IgD-negative memory B cell (primary cell): ENCODE measurements around the gene TPBGL. TPM values are rescaled to one million over a fixed set of nuclear protein-coding genes. Genes with fewer than 3 reads are reported as not detected.
A peak's percentile ranks its signal among the peaks of the same experiment; 100 is the strongest.

Experiments used
- H3K27ac Mint-ChIP-seq, 3 donors: one replicate each; pipeline ENCODE4 v1.8.0; 2020 to 2022; ENCODE audit warnings: mild to moderate bottlenecking in 3 of 3, mixed read lengths in 3 of 3, moderate library complexity in 1 of 3
- H3K27me3 Mint-ChIP-seq: one replicate; pipeline ENCODE4 v1.8.0; 2021; ENCODE audit warnings: mixed read lengths
- H3K36me3 Mint-ChIP-seq: one replicate; pipeline ENCODE4 v1.8.0; 2020; ENCODE audit warnings: mild to moderate bottlenecking, mixed read lengths
- H3K4me1 Mint-ChIP-seq, 3 donors: one replicate each; pipeline ENCODE4 v1.8.0; 2020 to 2022; ENCODE audit warnings: mixed read lengths in 3 of 3, mild to moderate bottlenecking in 1 of 3
- H3K4me3 Mint-ChIP-seq, 4 donors: one replicate each; pipeline ENCODE4 v1.8.0; 2020 to 2022; ENCODE audit warnings: mild to moderate bottlenecking in 4 of 4, mixed read lengths in 4 of 4, moderate library complexity in 3 of 4
- H3K9me3 Mint-ChIP-seq, 3 donors: one replicate each; pipeline ENCODE4 v1.8.0; 2020 to 2021; ENCODE audit warnings: mixed read lengths in 3 of 3, mild to moderate bottlenecking in 1 of 3
- polyA plus RNA-seq: library from polyadenylated mRNA; unstranded; fragments of 300-500 nt; fragmentation: Illumina TruSeq; gene quantifications from one replicate; pipeline ENCODE4 v1.2.3, GENCODE V29; 2021

TPBGL gene
- not detected for polyA plus RNA-seq

- peaks cover 0 to 6% (median 2%) of the 10 kb centered on the region in 3 donors for H3K4me1 Mint-ChIP-seq
- H3K27ac Mint-ChIP-seq: no peak within 1 kb of the TSS
- no peaks in the 10 kb centered on the region for H3K36me3 Mint-ChIP-seq
- peaks cover 53% of the 10 kb centered on the region for H3K27me3 Mint-ChIP-seq
- H3K4me3 Mint-ChIP-seq: peak within 1 kb of the TSS in 3 of 4 donors; percentile 34 to 83 (median 78)
- H3K9me3 Mint-ChIP-seq: no peaks in the 10 kb centered on the region
Measured at GRCh38 chr11:75240311-75241035, at the start of gene TPBGL. Gene TPBGL, plus strand, starts transcription at chr11:75240774. Its CDS starts 276 bp downstream, at chr11:75241050.

GRCh38 chr11:75191330-75191717, 49.2 kb upstream of the TPBGL start:
- Mint-ChIP-seq H3K9me3 (no peaks in the 10 kb centered on the region), H3K27ac (no peak overlapping the region), H3K4me3 (no peak overlapping the region), H3K36me3 (no peaks in the 10 kb centered on the region), H3K4me1 (no peaks in the 10 kb centered on the region), H3K27me3 (peaks cover 1% of the 10 kb centered on the region)

GRCh38 chr11:75193271-75193670, 47.3 kb upstream of the TPBGL start:
- peak overlapping the region in 1 of 3 donors; percentile 50 for H3K27ac Mint-ChIP-seq

GRCh38 chr11:75193711-75194110, 46.9 kb upstream of the TPBGL start:
- no peak overlapping the region for H3K4me3 Mint-ChIP-seq
- H3K36me3 Mint-ChIP-seq: no peaks in the 10 kb centered on the region
- H3K9me3 Mint-ChIP-seq: no peaks in the 10 kb centered on the region
- peaks cover 1% of the 10 kb centered on the region for H3K27me3 Mint-ChIP-seq
- no peak overlapping the region for H3K27ac Mint-ChIP-seq
- H3K4me1 Mint-ChIP-seq: no peaks in the 10 kb centered on the region

More at GRCh38 chr11:75193271-75193670, 47.3 kb upstream of the TPBGL start:
- H3K9me3 Mint-ChIP-seq: no peaks in the 10 kb centered on the region
- no peak overlapping the region for H3K4me3 Mint-ChIP-seq
- no peaks in the 10 kb centered on the region for H3K4me1 Mint-ChIP-seq
- H3K27me3 Mint-ChIP-seq: peaks cover 1% of the 10 kb centered on the region
- no peaks in the 10 kb centered on the region for H3K36me3 Mint-ChIP-seq

- H3K27me3 Mint-ChIP-seq: peaks cover 1% of the 10 kb centered on the region
- H3K9me3 Mint-ChIP-seq: no peaks in the 10 kb centered on the region
- H3K36me3 Mint-ChIP-seq: no peaks in the 10 kb centered on the region
- no peaks in the 10 kb centered on the region for H3K4me1 Mint-ChIP-seq
- H3K27ac Mint-ChIP-seq: no peak overlapping the region
- no peak overlapping the region for H3K4me3 Mint-ChIP-seq
Measured at GRCh38 chr11:75194147-75194546, 46.4 kb upstream of the TPBGL start.

GRCh38 chr11:75195167-75195962, 45.2 kb upstream of the TPBGL start:
- Mint-ChIP-seq H3K4me3 (no peak overlapping the region), H3K9me3 (no peaks in the 10 kb centered on the region), H3K4me1 (no peaks in the 10 kb centered on the region), H3K27ac (no peak overlapping the region), H3K27me3 (peaks cover 1% of the 10 kb centered on the region), H3K36me3 (no peaks in the 10 kb centered on the region)

GRCh38 chr11:75196426-75196825, 44.1 kb upstream of the TPBGL start:
- no peaks in the 10 kb centered on the region for H3K4me1 Mint-ChIP-seq
- no peak overlapping the region for H3K27ac Mint-ChIP-seq
- H3K27me3 Mint-ChIP-seq: peaks cover 1% of the 10 kb centered on the region
- H3K9me3 Mint-ChIP-seq: no peaks in the 10 kb centered on the region
- H3K4me3 Mint-ChIP-seq: no peak overlapping the region
- H3K36me3 Mint-ChIP-seq: no peaks in the 10 kb centered on the region

- Mint-ChIP-seq H3K27ac (no peak overlapping the region), H3K4me3 (no peak overlapping the region), H3K4me1 (no peaks in the 10 kb centered on the region), H3K27me3 (peaks cover 1% of the 10 kb centered on the region), H3K36me3 (no peaks in the 10 kb centered on the region), H3K9me3 (no peaks in the 10 kb centered on the region)
Measured at GRCh38 chr11:75197512-75198277, 42.9 kb upstream of the TPBGL start.

- Mint-ChIP-seq H3K27me3 (peaks cover 1% of the 10 kb centered on the region), H3K4me1 (no peaks in the 10 kb centered on the region), H3K9me3 (no peaks in the 10 kb centered on the region), H3K36me3 (no peaks in the 10 kb centered on the region), H3K4me3 (no peak overlapping the region), H3K27ac (no peak overlapping the region)
Measured at GRCh38 chr11:75198278-75198973, 42.1 kb upstream of the TPBGL start.

- Mint-ChIP-seq H3K36me3 (no peaks in the 10 kb centered on the region), H3K27ac (no peak overlapping the region), H3K9me3 (no peaks in the 10 kb centered on the region), H3K27me3 (peaks cover 1% of the 10 kb centered on the region), H3K4me3 (no peak overlapping the region), H3K4me1 (no peaks in the 10 kb centered on the region)
Measured at GRCh38 chr11:75199412-75199955, 41.1 kb upstream of the TPBGL start.

- Mint-ChIP-seq H3K4me3 (no peak overlapping the region), H3K27me3 (no peaks in the 10 kb centered on the region), H3K4me1 (no peaks in the 10 kb centered on the region), H3K36me3 (no peaks in the 10 kb centered on the region), H3K9me3 (no peaks in the 10 kb centered on the region), H3K27ac (no peak overlapping the region)
Measured at GRCh38 chr11:75200051-75200450, 40.5 kb upstream of the TPBGL start.

- H3K27ac Mint-ChIP-seq: no peak overlapping the region
- H3K27me3 Mint-ChIP-seq: no peaks in the 10 kb centered on the region
- no peak overlapping the region for H3K4me3 Mint-ChIP-seq
- H3K4me1 Mint-ChIP-seq: no peaks in the 10 kb centered on the region
- no peaks in the 10 kb centered on the region for H3K9me3 Mint-ChIP-seq
- H3K36me3 Mint-ChIP-seq: no peaks in the 10 kb centered on the region
Measured at GRCh38 chr11:75200531-75200930, 40.0 kb upstream of the TPBGL start.

GRCh38 chr11:75201771-75202170, 38.8 kb upstream of the TPBGL start:
- H3K4me3 Mint-ChIP-seq: no peak overlapping the region
- peaks cover 2% of the 10 kb centered on the region for H3K27me3 Mint-ChIP-seq
- H3K4me1 Mint-ChIP-seq: no peaks in the 10 kb centered on the region
- no peak overlapping the region for H3K27ac Mint-ChIP-seq
- H3K9me3 Mint-ChIP-seq: no peaks in the 10 kb centered on the region
- H3K36me3 Mint-ChIP-seq: no peaks in the 10 kb centered on the region

GRCh38 chr11:75202195-75202594, 38.4 kb upstream of the TPBGL start:
- Mint-ChIP-seq H3K9me3 (no peaks in the 10 kb centered on the region), H3K27me3 (peaks cover 2% of the 10 kb centered on the region), H3K4me1 (no peaks in the 10 kb centered on the region), H3K27ac (peak overlapping the region in 1 of 3 donors; percentile 71), H3K36me3 (no peaks in the 10 kb centered on the region), H3K4me3 (no peak overlapping the region)
